IPS DF 19.7 (cell line): ENCODE measurements around the gene TRMT1.

ENCODE experiments used
- DNase-seq: peaks from one replicate; pipeline ENCODE4 v3.0.0-alpha.2; 2013; ENCODE audit warnings: low read depth, low spot score

The TRMT1 gene

GRCh38 chr19:13090511-13091231, 25.9 kb downstream of the TRMT1 start:
- no peak for DNase-seq

- DNase-seq = no peak
Measured at GRCh38 chr19:13089857-13090507, 26.6 kb downstream of the TRMT1 start.

- DNase-seq = no peak
Measured at GRCh38 chr19:13089139-13089856, 27.2 kb downstream of the TRMT1 start.

- no peak for DNase-seq
Measured at GRCh38 chr19:13087795-13088537, 28.6 kb downstream of the TRMT1 start.

GRCh38 chr19:13087295-13087694, 29.2 kb downstream of the TRMT1 start:
- no peak for DNase-seq

- no peak for DNase-seq
Measured at GRCh38 chr19:13086341-13086740, 30.2 kb downstream of the TRMT1 start.

- no peak for DNase-seq
Measured at GRCh38 chr19:13085666-13086065, 30.9 kb downstream of the TRMT1 start.

- no peak for DNase-seq
Measured at GRCh38 chr19:13083627-13084026, 32.9 kb downstream of the TRMT1 start.

GRCh38 chr19:13083008-13083404, 33.5 kb downstream of the TRMT1 start:
- DNase-seq = no peak

GRCh38 chr19:13082192-13083007, 34.1 kb downstream of the TRMT1 start:
- no peak for DNase-seq

- no peak for DNase-seq
Measured at GRCh38 chr19:13079542-13079986, 37.0 kb downstream of the TRMT1 start.

- no peak for DNase-seq
Measured at GRCh38 chr19:13078897-13079541, 37.5 kb downstream of the TRMT1 start.

- no peak for DNase-seq
Measured at GRCh38 chr19:13078381-13078780, 38.2 kb downstream of the TRMT1 start.

GRCh38 chr19:13077240-13077639, 39.3 kb downstream of the TRMT1 start:
- DNase-seq = no peak

GRCh38 chr19:13076787-13077186, 39.8 kb downstream of the TRMT1 start:
- no peak for DNase-seq

- DNase-seq = no peak
Measured at GRCh38 chr19:13076320-13076719, 40.2 kb downstream of the TRMT1 start.

GRCh38 chr19:13074378-13074777, 42.2 kb downstream of the TRMT1 start:
- no peak for DNase-seq

GRCh38 chr19:13073263-13073662, 43.3 kb downstream of the TRMT1 start:
- DNase-seq = no peak

- no peak for DNase-seq
Measured at GRCh38 chr19:13072188-13072908, 44.2 kb downstream of the TRMT1 start.
